Calu3 (cell line): ENCODE data around the gene KRABD2.
A peak's percentile ranks its signal among the peaks of the same experiment; 100 is the strongest.
"Not testable (repeated sequence)": the region's sequence is repeated elsewhere in the genome, so short reads cannot be mapped to it uniquely, and the experiment has no call there.

ENCODE experiments used
- BruUV-seq: library from RNA; stranded (reverse); fragments of 400-500 nt; replicated peaks from 2 replicates; lab custom pipeline; 2021; lab: Mats Ljungman, UMichigan
- CTCF ChIA-PET: fragments of 300-600 bp; sonication (Branson Sonifier 250); formaldehyde crosslinking; loops from one replicate; lab custom pipeline; 2022; ENCODE audit warnings: antibody characterized with exemption; lab: Charles Lee
- DNase-seq: peaks from one replicate; pipeline ENCODE4 v3.0.0; 2022
- H3K27ac Mint-ChIP-seq: one replicate; pipeline ENCODE4 v1.8.0; 2022; ENCODE audit warnings: mixed read lengths; ENCODE audit not compliant: unreplicated experiment
- H3K27me3 Mint-ChIP-seq: one replicate; pipeline ENCODE4 v1.8.0; 2022; ENCODE audit warnings: mixed read lengths; ENCODE audit not compliant: unreplicated experiment
- H3K36me3 Mint-ChIP-seq: one replicate; pipeline ENCODE4 v1.8.0; 2022; ENCODE audit warnings: mild to moderate bottlenecking, moderate library complexity, mixed read lengths; ENCODE audit not compliant: insufficient read depth, unreplicated experiment
- H3K4me1 Mint-ChIP-seq: one replicate; pipeline ENCODE4 v1.8.0; 2022; ENCODE audit warnings: mild to moderate bottlenecking, low read depth, mixed read lengths; ENCODE audit not compliant: unreplicated experiment
- H3K4me3 Mint-ChIP-seq: one replicate; pipeline ENCODE4 v1.8.0; 2022; ENCODE audit warnings: mild to moderate bottlenecking, low read depth, moderate library complexity, mixed read lengths; ENCODE audit not compliant: unreplicated experiment
- H3K9me3 Mint-ChIP-seq: one replicate; pipeline ENCODE4 v1.8.0; 2022; ENCODE audit warnings: low read depth, mixed read lengths; ENCODE audit not compliant: unreplicated experiment
- intact Hi-C: fragments of 100-400 bp; cut with micrococcal nuclease; formaldehyde crosslinking; loops from one replicate; pipeline ENCODE4 v1.10.0; 2022; ENCODE audit not compliant: unreplicated experiment
- TF ChIP-seq, protein P1 (sequence below): fragments of 200-600 bp; IDR thresholded peaks from one replicate; pipeline ENCODE4 v1.8.0; 2022; ENCODE audit warnings: antibody characterized with exemption; ENCODE audit not compliant: unreplicated experiment

The KRABD2 gene

GRCh38 chr17:8398980-8399379 is 22.5 kb upstream of the KRABD2 start:
- Mint-ChIP-seq H3K27me3 (peaks cover 33% of the 10 kb centered on the region), H3K36me3 (no peaks in the 10 kb centered on the region), H3K4me3 (no peak overlapping the region), H3K9me3 (no peaks in the 10 kb centered on the region), H3K4me1 (peaks cover 11% of the 10 kb centered on the region), H3K27ac (no peak overlapping the region)
- CTCF ChIA-PET, result no interaction called here
- no TSS peak for BruUV-seq
- TF ChIP-seq, protein P1, sequence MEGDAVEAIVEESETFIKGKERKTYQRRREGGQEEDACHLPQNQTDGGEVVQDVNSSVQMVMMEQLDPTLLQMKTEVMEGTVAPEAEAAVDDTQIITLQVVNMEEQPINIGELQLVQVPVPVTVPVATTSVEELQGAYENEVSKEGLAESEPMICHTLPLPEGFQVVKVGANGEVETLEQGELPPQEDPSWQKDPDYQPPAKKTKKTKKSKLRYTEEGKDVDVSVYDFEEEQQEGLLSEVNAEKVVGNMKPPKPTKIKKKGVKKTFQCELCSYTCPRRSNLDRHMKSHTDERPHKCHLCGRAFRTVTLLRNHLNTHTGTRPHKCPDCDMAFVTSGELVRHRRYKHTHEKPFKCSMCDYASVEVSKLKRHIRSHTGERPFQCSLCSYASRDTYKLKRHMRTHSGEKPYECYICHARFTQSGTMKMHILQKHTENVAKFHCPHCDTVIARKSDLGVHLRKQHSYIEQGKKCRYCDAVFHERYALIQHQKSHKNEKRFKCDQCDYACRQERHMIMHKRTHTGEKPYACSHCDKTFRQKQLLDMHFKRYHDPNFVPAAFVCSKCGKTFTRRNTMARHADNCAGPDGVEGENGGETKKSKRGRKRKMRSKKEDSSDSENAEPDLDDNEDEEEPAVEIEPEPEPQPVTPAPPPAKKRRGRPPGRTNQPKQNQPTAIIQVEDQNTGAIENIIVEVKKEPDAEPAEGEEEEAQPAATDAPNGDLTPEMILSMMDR, result no peak
- intact Hi-C loops, result no loop called here
- no peak for DNase-seq

DNA sequence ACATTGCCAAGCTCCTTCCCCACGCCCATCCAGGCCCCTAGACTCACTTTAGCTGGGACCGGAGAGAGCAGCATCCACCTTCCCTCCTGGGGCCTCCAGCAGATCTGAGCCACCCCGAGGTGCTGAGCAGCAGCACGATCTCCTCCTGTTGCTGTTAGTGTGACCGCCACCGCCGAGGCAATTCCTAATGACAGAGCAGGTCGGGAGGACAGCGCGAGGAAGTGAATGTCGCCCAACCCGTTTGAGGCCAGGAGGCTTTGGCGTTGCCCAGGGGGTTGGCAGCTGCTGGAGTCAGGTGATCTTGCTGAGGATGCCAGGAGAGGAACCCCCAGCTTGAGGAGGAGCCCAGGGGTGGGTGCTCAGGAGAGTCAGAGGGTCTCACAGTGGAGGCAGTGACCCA is 21.1 kb upstream of the KRABD2 start, which contains the start of gene RNF222:
RNF222 (minus strand) TSS at position 192 of the 400 bp plus-strand sequence. CDS start 4,366 bp downstream, outside the sequence.
- CTCF ChIA-PET, result interaction anchor here (1.0 kb wide), 1 partner anchor 14 kb away, joined by 3 read pairs; no protein-coding TSS in a partner anchor
- no peaks in the 10 kb centered on the region for H3K36me3 Mint-ChIP-seq
- TF ChIP-seq, protein P1, result no peak
- peak; percentile 64 for DNase-seq
- H3K4me1 Mint-ChIP-seq, result peaks cover 11% of the 10 kb centered on the region
- BruUV-seq, result no TSS peak
- H3K27me3 Mint-ChIP-seq, result peaks cover 33% of the 10 kb centered on the region
- no peaks in the 10 kb centered on the region for H3K9me3 Mint-ChIP-seq
- intact Hi-C loops, result no loop called here
- peak within 1 kb of the TSS; percentile 36 for H3K4me3 Mint-ChIP-seq
- H3K27ac Mint-ChIP-seq, result no peak within 1 kb of the TSS

GRCh38 chr17:8394497-8394896 is 18.0 kb upstream of the KRABD2 start:
- CTCF ChIA-PET, result interaction anchor here (0.7 kb wide), 1 partner anchor 11 kb away, joined by 3 read pairs; no protein-coding TSS in a partner anchor
- peaks cover 16% of the 10 kb centered on the region for H3K27me3 Mint-ChIP-seq
- BruUV-seq, H3K36me3 Mint-ChIP-seq, H3K9me3 Mint-ChIP-seq, intact Hi-C loops, H3K27ac Mint-ChIP-seq, H3K4me3 Mint-ChIP-seq, DNase-seq: not testable (repeated sequence)
- H3K4me1 Mint-ChIP-seq, result peaks cover 11% of the 10 kb centered on the region

GRCh38 chr17:8393470-8394231 is 17.1 kb upstream of the KRABD2 start:
- TF ChIP-seq, protein P1, result no peak
- Mint-ChIP-seq H3K9me3 (no peaks in the 10 kb centered on the region), H3K36me3 (no peaks in the 10 kb centered on the region), H3K27ac (no peak overlapping the region), H3K4me3 (no peak overlapping the region), H3K4me1 (peaks cover 11% of the 10 kb centered on the region), H3K27me3 (peaks cover 16% of the 10 kb centered on the region)
- CTCF ChIA-PET, result interaction anchor here (0.7 kb wide), 1 partner anchor 10 kb away, joined by 3 read pairs; no protein-coding TSS in a partner anchor
- no TSS peak for BruUV-seq
- DNase-seq, result no peak
- intact Hi-C loops, result no loop called here
